LNCAP (cell line): ENCODE data around the gene CHRNE.

Source experiments
- CTCF ChIP-seq: fragments of 450-650 bp; IDR thresholded peaks from 2 replicates; pipeline ENCODE4 v1.5.1; 2017; ENCODE audit warnings: mild to moderate bottlenecking

The CHRNE gene

GRCh38 chr17:4897785-4898184 is 5.1 kb downstream of the CHRNE start:
- no peak for TF ChIP-seq CTCF

GRCh38 chr17:4897198-4897687 is 5.7 kb downstream of the CHRNE start:
- TF ChIP-seq CTCF: no peak

GRCh38 chr17:4896332-4897197 is 6.3 kb downstream of the CHRNE start:
- TF ChIP-seq CTCF: no peak

- TF ChIP-seq CTCF: no peak
Measured at GRCh38 chr17:4895657-4896331, 7.1 kb downstream of the CHRNE start.

GRCh38 chr17:4895121-4895520 is 7.8 kb downstream of the CHRNE start:
- no peak for TF ChIP-seq CTCF

- no peak for TF ChIP-seq CTCF
Measured at GRCh38 chr17:4893721-4894560, 9.0 kb downstream of the CHRNE start.

GRCh38 chr17:4893272-4893671 is 9.6 kb downstream of the CHRNE start:
- TF ChIP-seq CTCF: no peak
